ENCODE measurements around the gene TACC2. TPM values are rescaled to one million over a fixed set of nuclear protein-coding genes. Genes with fewer than 3 reads are reported as not detected.

TACC2 gene
- total RNA-seq, 2 experiments from 2014 or later = not detected

GRCh38 chr10:122221958-122222357 is 233.0 kb downstream of the TACC2 start:
- no peak overlapping the region for H2AFZ ChIP-seq (ENCODE audit: low read length)
- no peaks in the 10 kb centered on the region for H3K4me1 ChIP-seq (ENCODE audit: insufficient read depth, low read length, poor library complexity, severe bottlenecking)
- no peaks in the 10 kb centered on the region for H3K9me2 ChIP-seq (ENCODE audit: insufficient read depth, low read length)
- DNase-seq (ENCODE audit: low spot score) = no peak
- H3K36me3 ChIP-seq (ENCODE audit: insufficient read depth, low read length) = no peaks in the 10 kb centered on the region
- TF ChIP-seq EZH2phosphoT487 (IDR thresholded peaks at IDR 0.05; ENCODE audit: borderline replicate concordance, low read depth, low read length) = no peak
- no peak for TF ChIP-seq CTCF (conservative IDR thresholded peaks at IDR 0.05; ENCODE audit: low read length)
- POLR2A ChIA-PET = no interaction called here
- BruUV-seq (replicated peaks) = no TSS peak
- no peak overlapping the region for H3K4me3 ChIP-seq (ENCODE audit: low read depth, low read length, poor library complexity, severe bottlenecking)
- no peak overlapping the region for H3K4me2 ChIP-seq (ENCODE audit: low read length)
- H4K20me1 ChIP-seq (ENCODE audit: insufficient read depth, low read length) = no peaks in the 10 kb centered on the region
- intact Hi-C loops (cut with micrococcal nuclease; ENCODE audit: unreplicated experiment) = no loop called here
- no peak overlapping the region for H3K27ac ChIP-seq (ENCODE audit: low read depth, low read length, poor library complexity, severe bottlenecking)
- CTCF ChIA-PET (ENCODE audit: unreplicated experiment) = no interaction called here
- no peaks in the 10 kb centered on the region for H3K9me3 ChIP-seq (ENCODE audit: low read length)
- H3K79me2 ChIP-seq (ENCODE audit: insufficient read depth, low read depth, low read length) = no peaks in the 10 kb centered on the region

- Histone ChIP-seq H3K9me3 (ENCODE audit: low read length) (no peaks in the 10 kb centered on the region), H3K9me2 (ENCODE audit: insufficient read depth, low read length) (no peaks in the 10 kb centered on the region), H3K79me2 (ENCODE audit: insufficient read depth, low read depth, low read length) (no peaks in the 10 kb centered on the region), H3K4me3 (ENCODE audit: low read depth, low read length, poor library complexity, severe bottlenecking) (no peak overlapping the region), H3K4me1 (ENCODE audit: insufficient read depth, low read length, poor library complexity, severe bottlenecking) (no peaks in the 10 kb centered on the region), H2AFZ (ENCODE audit: low read length) (no peak overlapping the region), H3K4me2 (ENCODE audit: low read length) (no peak overlapping the region), H3K36me3 (ENCODE audit: insufficient read depth, low read length) (no peaks in the 10 kb centered on the region), H4K20me1 (ENCODE audit: insufficient read depth, low read length) (no peaks in the 10 kb centered on the region), H3K27ac (ENCODE audit: low read depth, low read length, poor library complexity, severe bottlenecking) (no peak overlapping the region)
- DNase-seq (ENCODE audit: low spot score) = no peak
- ChIA-PET POLR2A (interaction anchor here (0.7 kb wide), 1 partner anchor 232 kb away, joined by 4 read pairs; the partner anchor contains the start of gene ARMS2), CTCF (ENCODE audit: unreplicated experiment) (no interaction called here)
- no peak for TF ChIP-seq EZH2phosphoT487 (IDR thresholded peaks at IDR 0.05; ENCODE audit: borderline replicate concordance, low read depth, low read length)
- no peak for TF ChIP-seq CTCF (conservative IDR thresholded peaks at IDR 0.05; ENCODE audit: low read length)
- intact Hi-C loops (cut with micrococcal nuclease; ENCODE audit: unreplicated experiment) = no loop called here
- no TSS peak for BruUV-seq (replicated peaks)
Measured at GRCh38 chr10:122222638-122223037, 233.7 kb downstream of the TACC2 start.

GRCh38 chr10:122224159-122224558 is 235.2 kb downstream of the TACC2 start:
- no TSS peak for BruUV-seq (replicated peaks)
- no peaks in the 10 kb centered on the region for H4K20me1 ChIP-seq (ENCODE audit: insufficient read depth, low read length)
- no peak overlapping the region for H3K27ac ChIP-seq (ENCODE audit: low read depth, low read length, poor library complexity, severe bottlenecking)
- TF ChIP-seq EZH2phosphoT487 (IDR thresholded peaks at IDR 0.05; ENCODE audit: borderline replicate concordance, low read depth, low read length) (no peak), CTCF (conservative IDR thresholded peaks at IDR 0.05; ENCODE audit: low read length) (no peak)
- no peaks in the 10 kb centered on the region for H3K79me2 ChIP-seq (ENCODE audit: insufficient read depth, low read depth, low read length)
- CTCF ChIA-PET (ENCODE audit: unreplicated experiment) = no interaction called here
- no peak overlapping the region for H3K4me3 ChIP-seq (ENCODE audit: low read depth, low read length, poor library complexity, severe bottlenecking)
- H3K9me2 ChIP-seq (ENCODE audit: insufficient read depth, low read length) = no peaks in the 10 kb centered on the region
- no peaks in the 10 kb centered on the region for H3K4me1 ChIP-seq (ENCODE audit: insufficient read depth, low read length, poor library complexity, severe bottlenecking)
- POLR2A ChIA-PET = no interaction called here
- no peak overlapping the region for H2AFZ ChIP-seq (ENCODE audit: low read length)
- H3K4me2 ChIP-seq (ENCODE audit: low read length) = no peak overlapping the region
- no peak for DNase-seq (ENCODE audit: low spot score)
- no peaks in the 10 kb centered on the region for H3K9me3 ChIP-seq (ENCODE audit: low read length)
- intact Hi-C loops (cut with micrococcal nuclease; ENCODE audit: unreplicated experiment) = no loop called here
- no peaks in the 10 kb centered on the region for H3K36me3 ChIP-seq (ENCODE audit: insufficient read depth, low read length)

Measured in OCI-LY7 (cell line).